ENCODE measurements around the gene UTF1. TPM values are rescaled to one million over a fixed set of nuclear protein-coding genes. Genes with fewer than 3 reads are reported as not detected.

The UTF1 gene
- total RNA-seq, 1 experiment from 2014 or later = not detected

- H3K27me3 ChIP-seq (replicated peaks) = peaks cover 17% of the 10 kb centered on the region
- H3K4me3 ChIP-seq = no peak overlapping the region
- H3K4me1 ChIP-seq (replicated peaks) = no peaks in the 10 kb centered on the region
- no peak for DNase-seq (ENCODE audit: low read depth in 1 of 2, low spot score in 2 of 2)
- H3K36me3 ChIP-seq = peaks cover 32% of the 10 kb centered on the region
- H3K27ac ChIP-seq = no peak overlapping the region
- H3K9me3 ChIP-seq (replicated peaks) = no peaks in the 10 kb centered on the region
These were observed 48.1 kb downstream of the UTF1 start for GRCh38 chr10:133277993-133278576.

GRCh38 chr10:133278577-133279265 lies 48.7 kb downstream of the UTF1 start:
- H3K36me3 ChIP-seq = peaks cover 37% of the 10 kb centered on the region
- no peak for DNase-seq (ENCODE audit: low read depth in 1 of 2, low spot score in 2 of 2)
- no peak overlapping the region for H3K27ac ChIP-seq
- H3K4me3 ChIP-seq = no peak overlapping the region
- peaks cover 17% of the 10 kb centered on the region for H3K27me3 ChIP-seq (replicated peaks)
- no peaks in the 10 kb centered on the region for H3K9me3 ChIP-seq (replicated peaks)
- no peaks in the 10 kb centered on the region for H3K4me1 ChIP-seq (replicated peaks)

GRCh38 chr10:133279326-133280226 lies 49.6 kb downstream of the UTF1 start:
- H3K4me1 ChIP-seq (replicated peaks) = no peaks in the 10 kb centered on the region
- no peak for DNase-seq (ENCODE audit: low read depth in 1 of 2, low spot score in 2 of 2)
- peaks cover 17% of the 10 kb centered on the region for H3K27me3 ChIP-seq (replicated peaks)
- H3K36me3 ChIP-seq = peaks cover 45% of the 10 kb centered on the region
- H3K27ac ChIP-seq = no peak overlapping the region
- no peaks in the 10 kb centered on the region for H3K9me3 ChIP-seq (replicated peaks)
- H3K4me3 ChIP-seq = no peak overlapping the region

- Histone ChIP-seq H3K27me3 (replicated peaks) (peaks cover 15% of the 10 kb centered on the region), H3K27ac (no peak overlapping the region), H3K4me3 (no peak overlapping the region), H3K4me1 (replicated peaks) (no peaks in the 10 kb centered on the region), H3K9me3 (replicated peaks) (no peaks in the 10 kb centered on the region), H3K36me3 (peaks cover 55% of the 10 kb centered on the region)
- DNase-seq (ENCODE audit: low read depth in 1 of 2, low spot score in 2 of 2) = no peak
These were observed 50.5 kb downstream of the UTF1 start for GRCh38 chr10:133280391-133281059.

- H3K4me1 ChIP-seq (replicated peaks) = no peaks in the 10 kb centered on the region
- H3K9me3 ChIP-seq (replicated peaks) = no peaks in the 10 kb centered on the region
- no peak for DNase-seq (ENCODE audit: low read depth in 1 of 2, low spot score in 2 of 2)
- H3K27ac ChIP-seq = no peak overlapping the region
- no peak overlapping the region for H3K4me3 ChIP-seq
- peaks cover 60% of the 10 kb centered on the region for H3K36me3 ChIP-seq
- H3K27me3 ChIP-seq (replicated peaks) = peaks cover 9% of the 10 kb centered on the region
These were observed 51.1 kb downstream of the UTF1 start for GRCh38 chr10:133281084-133281483.

Other genes with a start within 250 kb of the UTF1 start
- gene ADGRA1, start 142.3 kb upstream of the UTF1 start, total RNA-seq (2014; rRNA removed; shearing (Covaris generic)) = not detected in 2 replicates
- gene KNDC1, start 70.0 kb upstream of the UTF1 start, total RNA-seq (2014; rRNA removed; shearing (Covaris generic)) = 0.11 TPM in 1 of 2 replicates, not detected in the other
- gene VENTX, start 7.6 kb downstream of the UTF1 start, total RNA-seq (2014; rRNA removed; shearing (Covaris generic)) = not detected in 2 replicates
- 0.03 TPM in 1 of 2 replicates, not detected in the other for gene ADAM8, start 46.7 kb downstream of the UTF1 start, total RNA-seq (2014; rRNA removed; shearing (Covaris generic))
- gene TUBGCP2, start 78.7 kb downstream of the UTF1 start, total RNA-seq (2014; rRNA removed; shearing (Covaris generic)) = 49.7 and 74.3 TPM in 2 replicates
- gene ZNF511, start 78.7 kb downstream of the UTF1 start, total RNA-seq (2014; rRNA removed; shearing (Covaris generic)) = 22.7 and 37.9 TPM in 2 replicates
- gene CALY, start 106.7 kb downstream of the UTF1 start, total RNA-seq (2014; rRNA removed; shearing (Covaris generic)) = not detected in 2 replicates
- gene PRAP1, start 117.2 kb downstream of the UTF1 start, total RNA-seq (2014; rRNA removed; shearing (Covaris generic)) = not detected in 2 replicates
- 2.5 and 6.2 TPM in 2 replicates for gene FUOM, start 127.8 kb downstream of the UTF1 start, total RNA-seq (2014; rRNA removed; shearing (Covaris generic))
- 106 and 145 TPM in 2 replicates for gene ECHS1, start 143.1 kb downstream of the UTF1 start, total RNA-seq (2014; rRNA removed; shearing (Covaris generic))
- 8.7 and 9.9 TPM in 2 replicates for gene PAOX, start 149.0 kb downstream of the UTF1 start, total RNA-seq (2014; rRNA removed; shearing (Covaris generic))
- gene MTG1, start 163.9 kb downstream of the UTF1 start, total RNA-seq (2014; rRNA removed; shearing (Covaris generic)) = 36.8 and 50.5 TPM in 2 replicates
- not detected in 2 replicates for gene SPRN, start 194.4 kb downstream of the UTF1 start, total RNA-seq (2014; rRNA removed; shearing (Covaris generic))
- 0.09 and 0.18 TPM in 2 replicates for gene SCART1, start 223.7 kb downstream of the UTF1 start, total RNA-seq (2014; rRNA removed; shearing (Covaris generic))

All from SJSA1 (cell line).